ENCODE measurements around the gene PREPL.
"Not testable (repeated sequence)": the region's sequence is repeated elsewhere in the genome, so short reads cannot be mapped to it uniquely, and the experiment has no call there.

Gene PREPL

GRCh38 chr2:44348400-44348799 is 12.9 kb downstream of the PREPL start:
- DNase-seq (ENCODE audit: low read depth), result peak; percentile 66

- peak; percentile 64 for DNase-seq (ENCODE audit: low read depth)
Measured at GRCh38 chr2:44347526-44347925, 13.8 kb downstream of the PREPL start.

GRCh38 chr2:44342854-44343253 is 18.4 kb downstream of the PREPL start:
- DNase-seq (ENCODE audit: low read depth), result no peak

- no peak for DNase-seq (ENCODE audit: low read depth)
Measured at GRCh38 chr2:44335806-44336538, 25.3 kb downstream of the PREPL start.

- no peak for DNase-seq (ENCODE audit: low read depth)
Measured at GRCh38 chr2:44333994-44334393, 27.3 kb downstream of the PREPL start.

GRCh38 chr2:44330801-44331200 is 30.5 kb downstream of the PREPL start:
- peak; percentile 51 for DNase-seq (ENCODE audit: low read depth)

- no peak for DNase-seq (ENCODE audit: low read depth)
Measured at GRCh38 chr2:44329343-44329742, 32.0 kb downstream of the PREPL start.

- no peak for DNase-seq (ENCODE audit: low read depth)
Measured at GRCh38 chr2:44328750-44329149, 32.5 kb downstream of the PREPL start.

- DNase-seq (ENCODE audit: low read depth), result no peak
Measured at GRCh38 chr2:44326548-44327264, 34.6 kb downstream of the PREPL start.

GRCh38 chr2:44325897-44326296 is 35.4 kb downstream of the PREPL start:
- DNase-seq (ENCODE audit: low read depth), result no peak

GRCh38 chr2:44324971-44325426 is 36.3 kb downstream of the PREPL start:
- peak; percentile 35 for DNase-seq (ENCODE audit: low read depth)

GRCh38 chr2:44321360-44321759 is 39.9 kb downstream of the PREPL start:
- no peak for DNase-seq (ENCODE audit: low read depth)

GRCh38 chr2:44320832-44321231 is 40.5 kb downstream of the PREPL start:
- no peak for DNase-seq (ENCODE audit: low read depth)

- no peak for DNase-seq (ENCODE audit: low read depth)
Measured at GRCh38 chr2:44315945-44316344, 45.3 kb downstream of the PREPL start.

GRCh38 chr2:44314362-44314761 is 46.9 kb downstream of the PREPL start:
- peak; percentile 48 for DNase-seq (ENCODE audit: low read depth)

GRCh38 chr2:44310287-44310686 is 51.0 kb downstream of the PREPL start:
- no peak for DNase-seq (ENCODE audit: low read depth)

GRCh38 chr2:44305882-44306281 is 55.4 kb downstream of the PREPL start:
- no peak for DNase-seq (ENCODE audit: low read depth)

GRCh38 chr2:44304258-44304657 is 57.0 kb downstream of the PREPL start:
- no peak for DNase-seq (ENCODE audit: low read depth)

GRCh38 chr2:44303766-44304165 is 57.5 kb downstream of the PREPL start:
- DNase-seq (ENCODE audit: low read depth), result not testable (repeated sequence)

GRCh38 chr2:44301111-44301510 is 60.2 kb downstream of the PREPL start:
- no peak for DNase-seq (ENCODE audit: low read depth)

GRCh38 chr2:44299635-44300034 is 61.7 kb downstream of the PREPL start:
- DNase-seq (ENCODE audit: low read depth), result no peak

- no peak for DNase-seq (ENCODE audit: low read depth)
Measured at GRCh38 chr2:44297431-44297830, 63.9 kb downstream of the PREPL start.

- no peak for DNase-seq (ENCODE audit: low read depth)
Measured at GRCh38 chr2:44296653-44297052, 64.6 kb downstream of the PREPL start.

All from fibroblast of gingiva (primary cell).